Endothelial cell of umbilical vein (primary cell): ENCODE data around the gene NEAT1. TPM values are rescaled to one million over a fixed set of nuclear protein-coding genes. Genes with fewer than 3 reads are reported as not detected.

Source experiments
- BruUV-seq: library from RNA; stranded (reverse); fragments of 400-500 nt; replicated peaks from 2 replicates; lab custom pipeline; 2021; lab: Mats Ljungman, UMichigan
- CTCF ChIA-PET: fragments of 300-600, 350-600 bp; sonication (Branson Sonifier 250); formaldehyde crosslinking; loops from one replicate; lab custom pipeline; 2021; ENCODE audit warnings: antibody characterized with exemption, inconsistent platforms; lab: Charles Lee
- POLR2A ChIA-PET: fragments of 300-600, 350-600 bp; sonication (Branson Sonifier 250); formaldehyde crosslinking; loops from one replicate; lab custom pipeline; 2021; ENCODE audit warnings: antibody characterized with exemption, inconsistent platforms; lab: Charles Lee
- DNase-seq: peaks from one replicate; pipeline ENCODE4 v3.0.0-alpha.2; 2011; ENCODE audit warnings: low read depth, low spot score
- FAIRE-seq: peaks from 2 replicates; lab custom pipeline; 2011; peaks lifted over from hg19 to GRCh38; lab: Jason Lieb, UNC
- H2AFZ ChIP-seq: 2 replicates; pipeline ENCODE4 v1.6.0; 2012; ENCODE audit warnings: low read depth, low read length, control low read depth, inconsistent platforms
- H3K27ac ChIP-seq: 2 replicates; pipeline ENCODE4 v1.5.1; 2011; ENCODE audit warnings: low read depth, mild to moderate bottlenecking, control low read depth, low read length, moderate library complexity; ENCODE audit not compliant: insufficient read depth
- H3K27me3 ChIP-seq, 2 experiments: 2 replicates each; pipeline versions ENCODE4 v1.6.0 to v1.6.1; 2011; ENCODE audit warnings: low read length in 2 of 2, mixed read lengths in 1 of 2; ENCODE audit not compliant: control insufficient read depth in 2 of 2, insufficient read depth in 2 of 2
- H3K36me3 ChIP-seq, 2 experiments: 2 replicates in 1 of 2; 3 replicates in 1 of 2; pipeline ENCODE4 v1.5.1; 2011; ENCODE audit warnings: low read length in 2 of 2, mild to moderate bottlenecking in 1 of 2, moderate library complexity in 1 of 2; ENCODE audit not compliant: control insufficient read depth in 2 of 2, insufficient read depth in 2 of 2; ENCODE audit errors: extremely low read depth in 1 of 2
- H3K4me1 ChIP-seq: 3 replicates; pipeline ENCODE4 v1.5.1; 2011; ENCODE audit warnings: mild to moderate bottlenecking, low read length; ENCODE audit not compliant: control insufficient read depth, insufficient read depth; ENCODE audit errors: extremely low read depth
- H3K4me2 ChIP-seq: 2 replicates; pipeline ENCODE4 v1.6.1; 2011; ENCODE audit warnings: low read length, control low read depth, mixed read lengths; ENCODE audit not compliant: insufficient read depth
- H3K4me3 ChIP-seq, 3 experiments: fragments of 200-600 bp in 1 of 3; sonication (generic), shearing (Covaris generic) in 1 of 3; replicated peaks in 1 of 3; 2 replicates each; pipeline ENCODE4 v1.5.1; 2011 to 2016; ENCODE audit warnings: control low read depth in 3 of 3, low read length in 3 of 3, mild to moderate bottlenecking in 2 of 3, inconsistent platforms in 1 of 3, low read depth in 1 of 3, moderate library complexity in 1 of 3; ENCODE audit not compliant: insufficient read depth in 1 of 3
- H3K79me2 ChIP-seq: 2 replicates; pipeline ENCODE4 v1.6.0; 2012; ENCODE audit warnings: low read length, inconsistent platforms; ENCODE audit not compliant: control insufficient read depth, insufficient read depth
- H3K9ac ChIP-seq: replicated peaks from 2 replicates; pipeline ENCODE3; 2011; ENCODE audit warnings: low read length, control low read depth; ENCODE audit not compliant: insufficient read depth; ENCODE audit errors: extremely low read depth
- H3K9me1 ChIP-seq: replicated peaks from 3 replicates; pipeline ENCODE4 v1.6.0; 2011; ENCODE audit warnings: mild to moderate bottlenecking, low read length; ENCODE audit not compliant: control insufficient read depth, insufficient read depth; ENCODE audit errors: extremely low read depth
- H3K9me3 ChIP-seq: replicated peaks from 2 replicates; pipeline ENCODE4 v1.5.1; 2012; ENCODE audit warnings: low read length, inconsistent platforms; ENCODE audit not compliant: control insufficient read depth, insufficient read depth
- H4K20me1 ChIP-seq: replicated peaks from 2 replicates; pipeline ENCODE3; 2011; ENCODE audit warnings: mild to moderate bottlenecking, low read length; ENCODE audit not compliant: control insufficient read depth, insufficient read depth; ENCODE audit errors: extremely low read depth
- CTCF ChIP-seq, 2 donors: IDR thresholded peaks; 1 replicate in 1 of 2; 2 replicates in 1 of 2; pipeline ENCODE4 v1.5.1; 2011; ENCODE audit warnings: low read length in 2 of 2, mild to moderate bottlenecking in 2 of 2, moderate library complexity in 2 of 2, control low read depth in 1 of 2, inconsistent platforms in 1 of 2, low read depth in 1 of 2; ENCODE audit not compliant: insufficient read depth in 1 of 2; ENCODE audit errors: extremely low read depth in 1 of 2
- EZH2 ChIP-seq: IDR thresholded peaks from 2 replicates; pipeline ENCODE4 v1.6.1; 2012; ENCODE audit warnings: borderline replicate concordance, low read depth, mild to moderate bottlenecking, moderate library complexity, low read length, inconsistent platforms; ENCODE audit not compliant: severe bottlenecking
- FOS ChIP-seq: IDR thresholded peaks from 2 replicates; pipeline ENCODE4 v1.6.1; 2011; ENCODE audit warnings: mild to moderate bottlenecking, low read length, moderate library complexity, borderline replicate concordance; ENCODE audit not compliant: insufficient read depth
- GATA2 ChIP-seq: IDR thresholded peaks from 2 replicates; pipeline ENCODE4 v1.7.0; 2011; ENCODE audit warnings: low read depth, mild to moderate bottlenecking, moderate library complexity, mixed read lengths, low read length; ENCODE audit not compliant: insufficient read length, insufficient read depth
- JUN ChIP-seq: IDR thresholded peaks from 2 replicates; pipeline ENCODE4 v1.6.1; 2011; ENCODE audit warnings: borderline replicate concordance, low read depth; ENCODE audit not compliant: insufficient read length, insufficient read depth
- MAX ChIP-seq: IDR thresholded peaks from 2 replicates; pipeline ENCODE4 v1.6.1; 2011; ENCODE audit not compliant: insufficient read depth, insufficient read length
- MYC ChIP-seq: IDR thresholded peaks from one replicate; pipeline ENCODE4 v1.6.1; 2011; ENCODE audit warnings: mild to moderate bottlenecking, low read depth, low read length
- POLR2A ChIP-seq: IDR thresholded peaks from 2 replicates; pipeline ENCODE4 v1.6.1; 2012; ENCODE audit warnings: low read depth, mild to moderate bottlenecking, control low read depth, low read length
- POLR2AphosphoS5 ChIP-seq: IDR thresholded peaks from 2 replicates; pipeline ENCODE4 v1.6.1; 2012; ENCODE audit warnings: low read depth, mild to moderate bottlenecking, control low read depth, low read length, moderate library complexity; ENCODE audit not compliant: insufficient read depth
- dilution Hi-C: fragments of 300-500 bp; cut with MboI; formaldehyde crosslinking; loops from one replicate; pipeline ENCODE4 v1.15.0; 2019; ENCODE audit warnings: low sequenced_read_pairs; ENCODE audit not compliant: extremely low pct_ligation_motif_present
- intact Hi-C: fragments of 100-400 bp; cut with micrococcal nuclease; formaldehyde crosslinking; loops from one replicate; pipeline ENCODE4 v1.10.0; 2022
- polyA plus RNA-seq, 4 experiments: library from polyadenylated mRNA; depleted of rRNA in 3 of 4; stranded (reverse) in 3 of 4; unstranded in 1 of 4; fragments of >200 nt; gene quantifications; 2 replicates each; pipeline versions ENCODE4 v1.2.1 to v1.2.3, GENCODE V29; 2011 to 2012; ENCODE audit warnings: missing spikeins in 1 of 4
- total RNA-seq: library from RNA; stranded (reverse); gene quantifications from 2 replicates; pipeline ENCODE4 v1.2.3, GENCODE V29; 2021

The NEAT1 gene
- total and polyA plus RNA-seq, 2 donors (not counting 3 experiments of a cell fraction or from before 2014, with no cell fraction given) = 34.4 to 957 TPM

DNA sequence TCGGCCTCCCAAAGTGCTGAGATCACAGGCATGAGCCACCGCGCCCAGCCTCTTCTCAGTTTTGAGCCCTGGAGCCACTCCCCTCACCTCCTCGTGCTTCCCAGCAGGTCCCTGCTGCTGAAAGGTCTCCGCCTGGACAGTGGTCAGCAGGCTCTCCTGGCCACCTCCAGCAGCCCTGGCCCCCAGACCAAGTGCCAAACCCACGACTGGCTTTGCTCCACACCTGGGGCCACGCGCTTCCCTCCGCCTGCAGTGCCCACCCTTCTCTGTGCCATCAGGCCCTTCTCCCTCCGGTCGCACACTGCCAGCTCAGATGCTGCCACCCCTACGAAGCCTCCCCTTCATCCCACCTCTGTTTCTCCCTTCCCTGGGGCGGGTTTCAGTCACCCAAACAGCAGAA lies 23.3 kb upstream of the NEAT1 start:
- Histone ChIP-seq H3K27ac (no peak overlapping the region), H3K4me1 (no peaks in the 10 kb centered on the region), H2AFZ (no peak overlapping the region), H3K4me2 (no peak overlapping the region), H3K36me3 (peaks cover 11 to 52% of the 10 kb centered on the region in 2 experiments), H3K9me1 (no peaks in the 10 kb centered on the region), H3K79me2 (peaks cover 2% of the 10 kb centered on the region), H3K27me3 (no peaks in the 10 kb centered on the region), H4K20me1 (no peaks in the 10 kb centered on the region), H3K4me3 (no peak overlapping the region), H3K9ac (no peak overlapping the region), H3K9me3 (no peaks in the 10 kb centered on the region)
- dilution Hi-C loops (no loop called here), intact Hi-C loops (no loop called here)
- no peak for DNase-seq
- ChIA-PET CTCF (no interaction called here), POLR2A (no interaction called here)
- no TSS peak for BruUV-seq
- no peak for TF ChIP-seq MAX
- no peak for TF ChIP-seq GATA2
- TF ChIP-seq JUN = no peak
- no peak for TF ChIP-seq EZH2
- TF ChIP-seq FOS = no peak
- TF ChIP-seq POLR2A = no peak
- TF ChIP-seq CTCF (IDR thresholded peaks at IDR 0.05; ENCODE audit: extremely low read depth in 1 of 2, insufficient read depth in 1 of 2, low read depth in 1 of 2, low read length in 2 of 2) = no peak
- TF ChIP-seq POLR2AphosphoS5 = no peak
- TF ChIP-seq MYC = no peak
- no peak for FAIRE-seq
